NCI-H1930 (cell line): ENCODE measurements around the gene PAM.

ENCODE experiments used
- DNase-seq, 2 experiments: peaks; one replicate each; lab custom pipeline; 2025; lab: John Stamatoyannopoulos, UW

Gene PAM

DNA sequence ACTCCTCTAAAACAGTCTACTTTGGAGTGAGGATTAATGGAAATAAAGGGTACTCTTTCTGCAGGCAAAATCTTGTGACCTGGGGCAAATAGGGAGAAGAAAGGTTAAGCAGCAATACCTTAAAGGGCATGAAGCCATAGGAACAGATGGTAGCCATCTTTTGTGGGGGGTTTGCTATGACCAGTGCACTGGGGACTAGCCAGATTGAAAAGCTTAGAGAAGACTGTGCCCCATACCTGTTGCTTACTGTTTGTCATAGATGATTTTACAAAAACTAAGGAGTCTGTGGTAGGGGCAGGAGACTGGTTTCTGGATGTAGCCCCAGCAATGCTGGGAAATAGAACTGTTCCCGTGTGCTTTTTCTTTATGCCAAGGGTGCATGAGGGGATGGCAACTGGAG is 58.6 kb downstream of the PAM start:
- DNase-seq = no peak

DNA sequence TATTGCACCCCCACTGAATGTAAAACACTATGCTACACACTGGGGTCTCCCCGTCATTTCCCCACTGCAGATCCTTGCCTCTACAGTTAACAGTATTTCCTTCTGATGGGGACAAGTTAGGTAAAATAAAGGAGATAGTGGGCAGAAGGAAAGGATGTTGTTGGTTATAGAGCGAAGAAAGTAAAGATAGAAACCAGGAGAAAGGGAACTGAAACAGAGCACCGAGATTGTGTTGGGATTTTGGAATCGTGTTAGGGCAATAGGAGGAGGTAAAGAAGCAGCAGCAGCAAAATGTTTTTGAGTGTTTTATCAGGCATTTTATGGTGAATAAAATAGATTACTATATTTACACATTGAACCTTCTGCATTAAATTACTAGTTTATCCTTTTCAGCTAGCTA is 60.0 kb downstream of the PAM start:
- DNase-seq = no peak

DNA sequence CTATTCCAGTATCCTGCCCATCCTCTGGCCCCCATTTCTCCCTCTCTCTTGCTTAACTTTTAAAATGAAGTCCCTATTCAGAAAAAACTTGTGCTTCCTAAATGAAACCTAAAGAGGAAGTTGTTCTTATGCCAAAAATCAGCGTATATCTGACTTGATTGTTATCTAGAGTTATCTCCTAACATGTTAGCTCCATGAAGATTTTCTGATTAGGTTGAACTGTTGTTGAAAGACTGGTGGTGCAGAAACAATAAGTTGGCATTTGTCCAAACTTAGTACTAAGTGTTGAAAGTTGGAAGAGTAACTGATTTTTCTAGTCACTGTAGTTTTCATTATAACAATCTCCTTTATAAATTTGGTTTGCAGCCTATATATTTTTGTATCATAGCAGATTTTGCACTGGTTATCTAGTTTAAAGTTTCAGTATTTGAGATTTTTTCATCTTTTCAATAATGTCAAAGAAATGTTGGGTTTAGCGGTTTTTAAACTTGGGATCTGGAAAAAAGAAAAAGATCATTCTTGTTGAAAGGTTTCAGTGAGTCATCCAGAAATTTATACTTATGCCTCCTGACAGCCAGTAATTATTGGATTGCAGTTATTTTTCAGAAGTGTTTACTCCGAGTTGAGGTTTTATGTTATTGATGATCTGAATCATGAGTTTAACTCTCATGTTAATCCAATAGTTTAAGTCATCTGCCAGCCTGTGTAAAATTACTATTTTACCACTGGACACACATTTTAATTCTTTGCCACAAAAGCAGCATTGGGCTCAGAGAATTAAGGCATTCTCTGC is 60.6 kb downstream of the PAM start:
- DNase-seq = no peak

DNA sequence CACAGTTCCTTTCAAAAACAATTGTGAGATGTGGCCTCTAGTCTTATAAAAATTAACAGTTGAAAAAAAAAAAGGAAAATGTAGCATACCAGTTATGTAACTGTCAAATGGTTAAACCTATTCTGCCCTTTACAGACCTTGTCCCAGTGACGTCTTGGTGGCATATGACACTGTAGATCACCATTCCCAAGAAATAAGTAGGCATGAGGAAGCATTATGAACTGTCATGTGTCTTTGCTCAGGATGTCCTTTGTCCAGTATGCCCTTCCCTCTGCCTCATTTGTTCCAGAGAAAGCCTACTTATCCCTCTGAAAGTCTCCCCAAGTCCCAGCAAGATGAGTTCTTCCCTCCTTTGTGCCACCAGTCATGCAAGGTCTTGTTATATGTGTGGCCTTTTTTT is 63.2 kb downstream of the PAM start:
- DNase-seq = no peak

DNA sequence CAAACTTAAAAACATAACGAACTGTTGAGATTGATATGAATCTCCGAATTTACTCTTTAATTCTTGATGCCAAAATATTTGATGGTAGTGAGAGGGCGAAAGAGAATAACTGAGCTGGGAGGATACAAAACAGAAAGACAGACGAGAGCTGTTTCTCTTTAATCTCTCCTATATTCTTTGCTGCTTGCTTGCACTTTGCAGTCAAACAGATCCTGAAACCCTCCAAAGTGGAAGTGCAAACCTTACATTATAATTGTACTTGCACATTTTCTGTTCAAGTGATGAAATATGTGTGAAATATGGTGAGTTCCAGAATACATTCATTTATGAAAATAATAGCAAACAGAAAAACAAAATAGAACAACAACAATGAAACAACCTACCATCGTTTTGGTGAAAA is 63.8 kb downstream of the PAM start:
- DNase-seq = no peak

DNA sequence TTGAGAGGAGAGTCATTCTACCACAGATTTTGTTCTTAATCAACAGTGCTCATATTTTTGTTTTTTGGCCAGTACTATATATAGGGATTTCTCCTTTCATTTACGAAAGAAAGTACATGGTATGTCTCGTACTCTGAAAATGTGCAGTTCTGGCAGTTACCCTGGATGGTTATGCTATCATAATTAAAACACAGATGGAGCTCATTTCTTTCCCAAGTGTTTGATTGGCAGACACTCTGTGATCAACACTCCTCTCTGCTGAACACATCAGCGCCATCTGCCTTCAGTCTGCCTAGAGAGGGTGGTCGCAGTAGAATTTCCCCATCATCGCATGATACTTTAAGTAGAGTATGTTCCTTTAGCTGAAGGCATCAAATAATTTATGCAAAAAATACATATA is 64.5 kb downstream of the PAM start:
- no peak for DNase-seq

DNA sequence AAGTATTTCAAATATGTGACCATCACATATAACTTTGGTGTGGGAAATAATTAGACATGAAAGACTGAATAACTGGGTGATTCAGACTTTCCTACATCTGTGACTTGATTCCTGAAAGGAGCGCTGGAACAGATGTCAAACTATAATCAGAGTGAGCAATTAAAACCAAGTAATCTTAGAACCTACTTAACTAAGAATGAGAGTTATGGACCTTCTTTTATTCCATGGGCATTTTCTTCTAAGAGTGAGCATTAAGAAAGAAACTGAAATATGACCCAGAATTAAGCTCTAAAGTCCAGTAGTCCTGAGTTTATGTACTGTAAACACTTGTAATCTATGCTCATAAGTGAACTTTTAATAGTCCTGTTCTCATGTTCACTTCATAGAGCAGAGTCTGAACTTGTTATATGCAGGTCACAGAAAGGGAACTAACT is 68.4 kb downstream of the PAM start:
- DNase-seq = no peak

DNA sequence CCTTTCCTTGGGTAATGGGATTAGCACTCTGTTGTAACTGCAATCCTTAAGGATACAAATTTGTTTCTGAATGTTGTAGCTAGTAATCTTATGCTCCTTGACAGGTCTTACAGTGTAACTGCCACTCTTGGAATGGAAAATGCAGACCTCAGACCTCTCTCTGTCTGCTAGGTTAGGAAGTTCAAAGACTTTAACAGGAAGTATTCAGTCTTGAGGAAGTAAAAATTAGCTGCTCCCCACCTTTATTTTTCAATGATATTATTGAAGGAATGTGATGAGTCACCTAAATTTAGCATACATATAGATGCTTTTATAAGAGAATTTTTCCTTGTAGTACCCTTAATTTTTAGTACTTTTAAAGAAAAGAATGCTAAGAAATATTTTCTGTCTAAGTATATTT is 71.5 kb downstream of the PAM start:
- no peak for DNase-seq

DNA sequence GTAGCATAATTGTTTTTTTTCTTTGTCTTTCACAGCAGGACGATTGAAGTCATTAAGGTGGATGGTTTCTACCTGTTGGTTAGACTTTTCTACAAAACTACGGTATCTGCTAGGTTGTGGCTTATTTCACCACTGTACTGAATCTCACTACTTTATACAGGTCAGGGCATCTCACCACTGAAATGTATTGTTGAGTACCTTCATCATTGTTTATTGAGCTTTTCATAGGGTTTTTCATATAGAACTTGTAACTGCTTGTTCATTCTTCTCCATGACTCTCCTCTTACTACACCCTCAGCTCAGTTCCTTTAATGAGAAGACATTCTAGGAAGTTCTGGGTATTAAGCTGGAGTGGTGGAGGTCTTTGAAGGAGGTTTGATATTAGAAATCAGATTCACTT is 75.1 kb downstream of the PAM start:
- no peak for DNase-seq

DNA sequence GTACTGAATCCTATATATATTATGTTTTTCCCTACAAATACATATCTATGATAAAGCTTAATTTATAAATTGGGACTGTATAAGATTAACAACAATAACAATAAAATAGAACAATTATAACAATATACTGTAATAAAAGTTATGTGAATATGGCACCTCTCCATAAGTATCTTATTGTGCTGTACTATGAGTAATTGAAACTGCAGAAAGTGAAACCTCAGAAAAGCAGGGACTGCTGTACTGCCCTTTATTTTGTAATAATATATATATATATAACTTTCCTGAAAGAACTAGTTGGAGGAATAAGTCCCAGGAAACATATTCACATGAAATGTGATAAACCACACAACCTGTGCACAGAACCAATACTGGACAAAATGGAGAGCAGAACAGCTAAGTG is 77.3 kb downstream of the PAM start:
- DNase-seq = no peak

DNA sequence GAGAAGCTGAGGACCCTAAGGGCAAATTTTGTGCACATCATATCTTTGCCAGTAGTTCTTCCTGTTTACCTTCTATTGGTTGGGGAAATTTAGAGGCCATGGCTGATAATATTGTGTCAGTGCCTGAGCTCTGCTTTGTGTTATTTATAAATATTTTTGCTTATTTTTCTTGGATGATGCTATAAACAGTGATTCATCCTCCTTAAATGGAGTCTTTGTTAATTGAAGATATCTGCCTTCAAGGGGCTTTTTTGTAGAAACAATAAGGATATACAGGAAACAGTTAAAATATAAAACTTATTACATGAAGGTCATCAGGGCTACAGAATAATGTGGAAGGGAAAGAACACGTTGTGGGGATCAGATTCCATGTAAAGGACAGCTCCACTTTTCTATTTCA is 78.0 kb downstream of the PAM start:
- DNase-seq = no peak

DNA sequence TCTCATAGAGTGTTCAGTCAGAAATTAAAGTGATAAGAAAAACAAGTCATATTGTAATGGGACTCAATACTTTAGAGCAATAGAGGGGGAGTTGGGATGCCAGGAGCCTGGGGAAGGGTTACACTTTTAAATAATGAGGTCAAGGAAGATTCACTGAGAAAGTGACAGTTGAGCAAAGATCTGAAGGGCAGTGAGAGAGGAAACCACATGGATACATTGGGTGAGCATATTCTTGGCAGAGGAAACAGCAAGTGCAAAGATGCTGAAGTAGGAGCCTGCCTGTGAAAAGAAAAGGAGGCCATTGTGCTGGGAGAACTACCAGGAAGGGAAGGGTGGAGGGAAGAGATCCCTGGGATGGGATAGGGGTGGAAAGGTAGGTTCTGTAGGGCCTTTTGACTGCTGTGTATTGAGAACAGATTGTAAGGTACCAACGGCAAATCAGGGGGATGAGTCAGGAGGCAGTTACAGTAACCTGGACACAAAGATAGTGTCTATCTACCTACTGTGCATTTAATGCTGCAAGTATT is 79.4 kb downstream of the PAM start:
- DNase-seq = no peak

DNA sequence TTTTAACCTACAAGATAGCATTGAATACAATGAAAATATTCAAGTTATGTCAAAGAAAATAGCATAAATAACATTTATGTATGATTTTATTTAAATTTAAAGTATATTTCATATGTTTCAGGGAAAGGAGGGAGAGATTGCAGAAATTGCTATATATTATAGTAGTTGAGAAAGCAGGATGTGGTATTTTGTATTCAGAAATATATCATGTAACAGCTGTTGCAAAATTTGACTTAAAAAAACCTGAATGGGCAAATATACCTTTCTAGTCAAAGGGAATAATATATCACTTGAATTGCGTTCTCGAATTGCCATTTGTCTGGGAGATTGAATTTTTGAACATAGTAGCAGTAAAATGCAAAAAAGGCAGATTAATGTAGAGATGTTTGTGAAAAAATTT is 80.6 kb downstream of the PAM start:
- DNase-seq = no peak

DNA sequence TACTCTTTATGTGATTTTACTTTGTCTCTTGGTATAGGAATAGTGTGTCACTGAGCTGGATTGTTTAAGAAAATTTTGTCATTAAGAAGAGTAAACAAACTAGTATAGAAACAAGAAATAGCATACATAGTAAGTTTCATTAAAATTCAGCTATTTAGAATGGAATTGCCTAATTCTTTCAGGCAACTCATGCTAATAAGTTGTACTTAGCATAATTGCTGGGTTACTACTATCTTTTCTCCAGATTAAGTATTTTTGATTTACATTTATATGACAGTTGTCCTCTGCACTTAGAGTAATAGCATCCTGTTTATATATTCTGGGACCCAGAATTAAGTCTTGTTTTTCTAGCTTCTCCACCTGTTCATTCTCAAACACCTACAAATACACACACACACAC is 85.9 kb downstream of the PAM start:
- no peak for DNase-seq

DNA sequence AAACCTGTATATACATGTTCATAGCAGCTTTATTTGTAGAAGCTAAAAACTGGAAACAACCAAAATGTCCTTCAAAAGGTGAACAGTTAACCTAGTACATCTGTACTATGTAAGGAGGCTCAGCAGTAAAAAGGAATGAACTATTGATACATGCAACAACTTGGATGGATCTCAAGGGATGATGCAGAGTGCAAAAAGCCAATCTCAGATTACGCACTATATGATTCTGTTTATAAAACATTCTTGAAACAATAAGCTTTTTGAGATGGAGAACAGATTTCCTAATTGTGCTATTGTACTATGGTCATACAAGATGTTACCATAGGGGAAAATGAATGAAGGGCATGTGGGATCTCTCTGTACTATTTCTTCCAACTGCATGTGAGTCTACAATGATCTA is 88.9 kb downstream of the PAM start:
- no peak for DNase-seq

DNA sequence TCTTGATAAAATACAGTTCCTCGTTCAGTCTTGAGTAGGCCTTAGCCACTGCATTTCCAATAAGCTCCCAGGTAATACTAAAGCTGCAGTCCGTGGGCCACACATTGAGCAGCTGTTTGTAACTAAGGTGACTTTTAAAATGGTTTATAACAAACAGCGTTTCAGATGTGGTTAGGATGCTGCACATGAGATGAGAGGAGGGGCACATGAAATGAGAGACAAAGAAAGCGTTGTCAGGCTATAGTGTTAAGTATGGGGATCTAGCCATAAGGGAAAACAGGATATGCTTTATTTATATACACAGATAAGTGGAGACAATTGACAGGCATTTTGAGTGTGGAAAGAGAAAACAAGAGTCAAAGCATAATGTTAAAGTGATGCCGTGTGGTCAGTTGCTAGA is 89.9 kb downstream of the PAM start:
- DNase-seq = no peak

DNA sequence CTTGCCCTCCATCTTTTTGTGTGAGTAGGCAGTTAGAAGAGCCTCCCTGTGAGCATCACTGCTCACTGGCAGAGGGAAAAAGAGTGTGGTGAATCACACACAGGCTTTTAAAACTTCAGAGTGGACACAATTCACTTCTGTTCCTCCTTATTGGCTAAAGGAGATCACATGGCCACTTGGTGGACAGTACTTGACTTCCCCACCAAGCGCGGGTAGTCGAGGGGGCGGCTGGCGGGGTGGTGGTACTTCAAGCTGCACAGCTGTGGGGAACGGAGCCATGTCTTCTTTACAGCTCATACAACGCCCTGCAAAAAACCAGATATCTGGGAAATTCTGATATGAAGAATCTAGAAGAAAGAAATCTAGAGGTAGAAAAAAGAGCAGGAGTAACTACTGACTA is 95.4 kb downstream of the PAM start:
- no peak for DNase-seq

DNA sequence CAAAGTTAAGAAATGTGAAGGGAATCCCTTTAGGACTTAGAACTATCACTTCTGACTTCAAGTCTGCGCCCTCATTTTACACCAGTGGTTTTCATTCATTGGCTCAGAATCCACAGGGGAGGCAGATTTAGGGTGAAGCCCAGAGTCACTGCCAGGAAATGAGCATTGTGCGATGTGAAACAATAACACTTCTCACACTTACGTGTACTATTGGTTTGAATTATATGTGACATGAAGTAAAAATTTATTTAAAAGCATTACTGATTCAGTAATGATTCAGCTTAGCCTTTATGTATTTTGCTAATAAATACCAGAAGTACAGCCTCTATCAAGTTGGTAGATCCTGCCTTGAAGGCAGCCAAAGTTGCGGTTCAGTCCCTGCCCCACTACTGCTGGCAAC is 98.6 kb downstream of the PAM start:
- DNase-seq = no peak

DNA sequence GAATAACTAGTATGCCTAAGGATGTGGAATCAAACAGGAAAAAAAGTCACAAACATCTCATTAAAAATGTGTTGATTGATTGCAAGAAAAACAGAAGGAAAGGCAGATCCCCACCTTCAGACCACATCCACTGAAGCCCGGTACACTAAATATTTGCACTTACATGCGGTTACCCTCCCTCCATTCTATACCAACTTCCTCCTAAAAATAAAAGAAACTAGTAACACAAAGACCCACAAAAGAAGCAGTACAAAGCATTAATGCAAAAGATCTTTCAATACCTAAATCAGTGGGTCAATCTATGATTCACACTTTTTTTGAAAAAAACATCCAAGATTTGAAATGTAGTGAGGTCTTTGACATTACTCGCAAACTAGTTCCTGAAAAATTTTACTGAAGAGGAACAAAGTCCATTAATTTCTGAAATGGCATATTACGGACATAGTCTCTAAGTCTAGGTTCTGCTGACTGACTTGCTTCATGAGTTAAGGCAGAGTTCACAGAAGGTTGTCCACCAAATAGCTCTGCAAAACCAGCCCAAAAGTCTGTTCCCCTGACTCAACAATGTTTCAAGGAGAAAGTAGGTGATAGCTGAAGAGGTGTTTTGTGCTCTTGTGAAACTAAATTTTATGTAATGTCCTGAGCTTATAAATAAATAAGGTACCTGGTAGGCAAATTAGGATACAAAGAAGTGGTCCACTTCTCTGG is 100.7 kb downstream of the PAM start:
- DNase-seq = no peak

DNA sequence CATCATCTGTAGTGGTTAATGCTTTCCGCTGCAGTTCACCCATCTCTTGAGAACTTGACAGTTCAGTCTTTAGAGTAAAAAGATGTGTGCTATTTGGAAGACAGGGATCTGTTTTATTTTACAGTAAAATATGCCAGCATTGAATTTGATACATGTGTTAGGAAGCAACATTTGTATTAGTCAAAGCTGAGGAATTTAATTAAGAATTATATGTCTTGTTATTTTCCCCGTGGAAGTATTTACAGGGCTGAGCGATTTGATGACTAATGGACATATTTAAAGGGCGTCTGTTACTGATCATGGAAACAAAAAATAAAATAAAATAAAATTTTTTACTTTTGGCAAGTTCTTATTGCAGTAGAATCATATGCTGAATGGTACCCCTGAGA is 101.3 kb downstream of the PAM start:
- DNase-seq = no peak

DNA sequence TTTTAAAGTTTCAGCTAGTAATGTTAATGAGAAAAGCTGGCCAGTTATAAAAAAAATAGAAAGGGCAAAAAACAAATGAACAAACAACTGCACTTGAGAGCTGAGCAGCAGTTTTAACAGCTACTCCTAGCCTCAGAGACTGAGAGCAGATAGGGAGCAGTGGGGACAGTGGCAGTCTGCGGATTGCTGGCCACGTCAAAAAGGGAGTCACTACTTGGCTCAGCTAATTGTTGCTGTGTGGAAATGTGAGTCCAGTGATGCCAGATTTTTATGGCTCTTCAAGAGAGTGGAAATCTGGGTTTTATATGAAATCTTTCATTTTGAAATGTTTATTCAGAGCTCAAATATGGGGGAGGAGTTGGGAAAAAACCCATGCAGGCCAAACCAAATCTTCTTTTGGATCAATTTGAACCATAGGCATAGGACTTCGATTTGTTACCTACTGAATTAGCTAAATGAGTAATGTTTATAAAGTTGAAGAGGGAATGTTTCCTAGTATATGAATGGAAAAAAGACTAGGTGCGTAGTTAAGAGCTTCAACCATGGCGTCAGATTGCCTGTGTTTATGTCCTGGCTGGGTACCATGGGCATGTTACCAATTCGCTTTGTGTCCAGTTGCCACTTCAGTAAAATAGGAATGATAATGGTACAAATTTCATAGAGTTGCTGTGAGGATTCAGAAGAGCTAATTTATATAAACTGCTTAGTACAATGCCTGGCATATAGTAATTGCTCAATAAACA is 102.1 kb downstream of the PAM start:
- no peak for DNase-seq

DNA sequence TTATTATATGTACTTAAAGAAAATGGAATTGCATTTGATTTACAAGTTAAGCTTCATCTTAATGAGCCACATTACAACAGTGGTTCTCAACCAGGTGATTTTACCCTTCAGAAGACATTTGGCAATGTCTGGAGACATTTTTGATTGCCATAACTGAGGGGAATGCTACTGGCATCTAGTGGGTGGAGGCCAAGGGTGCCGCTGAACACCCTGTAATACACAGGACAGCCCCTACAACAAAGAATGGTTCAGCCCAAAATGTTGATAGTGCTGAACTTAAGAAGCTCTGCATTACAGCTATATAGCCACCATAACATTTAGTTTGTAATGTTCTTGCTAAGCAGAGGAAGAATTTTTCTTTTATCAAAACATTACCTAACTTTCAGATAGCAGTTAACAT is 103.1 kb downstream of the PAM start:
- DNase-seq = no peak

DNA sequence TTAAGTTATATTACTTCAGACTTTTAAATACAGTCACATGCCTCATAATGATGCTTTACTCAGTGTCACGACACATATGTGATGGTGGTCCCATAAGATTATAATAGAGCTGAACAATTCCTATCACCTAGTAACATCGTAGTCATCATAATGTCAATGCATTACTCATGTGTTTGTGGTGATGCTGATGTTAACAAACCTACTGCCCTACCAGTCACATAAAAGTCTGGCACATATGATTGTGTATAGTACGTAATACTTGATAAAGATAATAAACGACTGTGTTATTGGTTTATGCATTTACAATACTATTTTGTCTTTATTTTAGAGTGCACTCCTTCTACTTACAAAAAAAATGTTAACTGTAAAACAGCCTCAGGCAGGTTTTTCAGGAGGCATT is 103.7 kb downstream of the PAM start:
- no peak for DNase-seq
